HG03575 (cell line): ENCODE results near the gene ADIPOR2.

ENCODE experiments used
- ATAC-seq: cut with Tn5 transposase; IDR thresholded peaks from one replicate; pipeline ENCODE4 v1.9.1; 2021; ENCODE audit not compliant: unreplicated experiment, insufficient number of reproducible peaks, low FRiP score; ENCODE audit errors: extremely low read depth

The ADIPOR2 gene

DNA sequence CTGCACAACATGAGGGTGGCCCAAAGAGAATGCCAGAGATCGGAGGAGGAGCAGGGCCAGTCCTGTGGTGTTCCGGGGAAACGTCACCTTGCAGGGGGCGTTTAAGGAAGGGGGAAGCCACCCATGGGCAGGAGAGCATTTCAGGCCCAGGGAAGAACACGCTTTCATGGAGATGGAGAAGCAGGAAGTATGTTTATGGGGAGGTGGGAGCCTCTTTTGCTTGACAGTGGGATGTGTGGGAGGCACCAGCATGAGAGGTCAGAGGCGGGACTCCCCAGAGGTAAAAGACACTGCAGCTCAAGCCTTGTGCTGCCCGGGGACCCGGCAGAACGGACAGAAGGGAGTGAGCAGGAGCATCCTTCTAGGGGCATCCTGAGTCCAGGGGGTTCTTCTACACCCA is 128.2 kb downstream of the ADIPOR2 start:
- no peak for ATAC-seq

DNA sequence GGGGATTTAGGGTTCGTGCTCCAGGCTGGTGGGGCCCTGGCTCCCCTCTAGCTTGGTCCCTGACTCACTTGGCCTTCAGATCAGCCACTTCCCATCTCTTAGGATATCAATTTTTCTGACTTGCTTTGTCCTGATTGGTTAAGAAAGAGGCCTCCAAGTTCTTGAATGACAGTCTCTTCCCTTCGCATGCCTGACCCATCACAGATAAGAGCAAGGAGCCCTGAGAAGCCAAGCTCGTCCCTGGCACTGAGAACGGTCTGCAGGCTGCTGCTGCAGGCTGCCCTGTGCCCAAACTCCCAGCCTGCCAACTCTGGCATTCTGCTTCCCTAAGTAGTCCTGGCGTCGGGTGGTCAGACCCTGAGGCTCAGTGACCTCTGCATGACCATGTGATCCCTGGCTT is 128.7 kb downstream of the ADIPOR2 start:
- ATAC-seq, result no peak

DNA sequence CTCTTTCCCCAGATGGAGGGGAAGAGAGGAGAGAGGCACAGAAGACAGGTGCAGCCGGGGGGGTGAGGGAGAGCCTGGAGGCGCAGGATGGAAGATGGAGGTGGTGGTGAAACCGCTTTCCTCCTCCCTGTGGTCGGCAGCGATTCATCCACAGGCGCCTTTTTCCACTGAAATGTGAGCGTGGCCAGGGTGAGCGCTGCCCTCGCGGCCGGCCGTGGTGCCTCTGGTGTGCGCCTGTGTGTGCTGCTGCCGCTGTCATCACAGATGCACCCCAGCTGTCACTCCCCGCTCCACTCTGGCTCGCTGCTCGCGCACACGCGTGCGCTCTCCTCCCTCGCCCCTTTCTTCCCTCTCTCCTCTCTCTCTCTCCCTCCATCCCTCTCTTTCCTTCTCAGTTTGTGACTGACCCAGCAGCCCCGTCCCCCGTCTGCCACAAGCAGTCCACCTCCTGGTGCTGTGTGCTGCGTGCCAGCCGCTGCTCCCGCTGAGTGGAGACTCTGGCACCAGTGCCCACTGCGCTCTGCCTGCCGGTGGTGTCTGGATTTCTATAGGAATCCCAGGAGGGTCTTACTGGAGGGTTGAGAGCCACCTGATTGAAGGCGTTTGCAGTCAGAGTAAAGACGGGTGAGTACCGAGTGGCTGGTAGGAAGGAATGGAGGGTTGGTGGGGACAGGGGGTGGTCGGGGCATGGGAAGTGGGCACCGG is 129.5 kb downstream of the ADIPOR2 start, which contains the start of gene LRTM2:
LRTM2 (plus strand) TSS at position 375 of the 705 bp plus-strand sequence. CDS start 7,584 bp downstream, outside the sequence.
- no peak for ATAC-seq

DNA sequence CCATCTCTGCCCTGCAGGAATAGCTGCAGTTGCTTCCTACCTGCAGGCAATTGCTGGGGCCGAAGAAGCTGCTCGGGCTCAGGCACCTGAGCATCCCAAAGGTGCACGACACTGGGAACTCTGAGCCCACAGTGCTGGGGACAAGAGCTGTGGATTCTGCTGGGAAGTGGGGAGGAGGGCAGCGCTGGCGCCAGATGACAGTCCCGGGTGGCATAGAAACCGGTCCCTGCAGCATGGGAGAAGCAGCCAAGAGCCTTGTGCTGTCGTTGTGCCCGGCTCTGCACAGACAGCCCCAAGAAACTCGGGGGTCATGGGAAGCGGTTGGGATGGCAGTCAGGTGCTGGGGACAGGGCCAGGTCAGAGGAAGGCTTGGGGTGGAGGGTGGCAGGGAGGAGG is 130.0 kb downstream of the ADIPOR2 start:
- no peak for ATAC-seq

DNA sequence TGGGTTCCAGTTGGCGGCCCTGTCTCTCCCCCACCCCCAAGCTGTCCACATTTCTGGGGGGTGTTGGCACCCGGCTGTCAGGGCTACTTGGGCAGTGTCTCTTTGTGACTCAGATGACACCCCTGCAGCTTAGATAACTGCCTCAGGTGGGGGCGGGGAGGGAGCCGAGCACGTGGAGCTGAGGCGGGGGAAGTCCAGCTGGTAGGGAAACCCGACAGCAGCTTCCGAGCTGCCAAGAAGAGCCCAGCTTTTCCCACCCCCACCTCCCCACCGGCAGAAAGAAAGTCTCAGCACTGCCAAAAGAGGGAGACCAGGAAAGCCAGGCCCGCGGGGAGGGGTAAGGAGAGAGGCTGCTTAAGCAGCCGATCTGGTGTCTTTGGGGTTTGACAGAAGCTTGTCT is 130.9 kb downstream of the ADIPOR2 start:
- ATAC-seq, result no peak

DNA sequence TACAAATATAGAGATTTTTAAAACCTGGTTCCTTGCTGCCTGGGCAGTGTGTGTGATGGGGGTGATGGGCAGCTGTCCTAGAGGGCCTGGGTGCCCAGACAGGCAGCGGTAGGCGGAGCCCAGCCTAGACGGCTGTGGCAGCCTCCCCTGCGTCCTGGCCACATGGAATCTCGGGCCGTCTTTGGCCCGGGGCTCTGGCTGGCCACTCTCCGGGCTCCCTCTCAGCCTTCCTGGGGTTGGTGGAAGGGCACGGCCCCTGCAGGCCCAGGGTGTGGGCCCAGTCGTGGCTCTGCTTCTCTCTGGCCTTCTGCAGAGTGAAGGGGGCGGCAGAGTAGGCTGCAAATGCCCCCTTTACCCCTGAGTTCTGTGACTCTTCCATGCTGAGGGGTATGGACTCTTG is 131.8 kb downstream of the ADIPOR2 start:
- ATAC-seq, result no peak

DNA sequence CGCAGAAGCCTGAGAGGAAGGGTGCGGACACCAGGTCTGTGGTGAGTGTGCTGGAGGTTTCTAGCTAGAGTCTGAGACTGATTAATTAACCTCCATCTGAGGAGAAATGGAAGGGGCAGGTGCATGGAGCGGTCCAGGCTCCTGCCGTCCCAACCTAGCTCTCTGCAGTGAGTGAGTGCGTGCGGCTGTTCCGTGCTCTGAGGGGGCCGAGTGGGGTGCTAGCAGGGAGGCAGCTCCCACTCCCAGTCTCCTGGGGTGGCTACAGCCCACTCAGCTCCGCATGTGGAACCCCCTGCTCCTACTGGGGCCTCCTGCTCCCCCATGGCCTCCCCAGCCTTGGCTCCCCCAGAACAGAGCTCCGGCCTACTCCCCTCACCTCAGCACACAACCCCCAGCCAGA is 132.4 kb downstream of the ADIPOR2 start:
- ATAC-seq, result no peak

DNA sequence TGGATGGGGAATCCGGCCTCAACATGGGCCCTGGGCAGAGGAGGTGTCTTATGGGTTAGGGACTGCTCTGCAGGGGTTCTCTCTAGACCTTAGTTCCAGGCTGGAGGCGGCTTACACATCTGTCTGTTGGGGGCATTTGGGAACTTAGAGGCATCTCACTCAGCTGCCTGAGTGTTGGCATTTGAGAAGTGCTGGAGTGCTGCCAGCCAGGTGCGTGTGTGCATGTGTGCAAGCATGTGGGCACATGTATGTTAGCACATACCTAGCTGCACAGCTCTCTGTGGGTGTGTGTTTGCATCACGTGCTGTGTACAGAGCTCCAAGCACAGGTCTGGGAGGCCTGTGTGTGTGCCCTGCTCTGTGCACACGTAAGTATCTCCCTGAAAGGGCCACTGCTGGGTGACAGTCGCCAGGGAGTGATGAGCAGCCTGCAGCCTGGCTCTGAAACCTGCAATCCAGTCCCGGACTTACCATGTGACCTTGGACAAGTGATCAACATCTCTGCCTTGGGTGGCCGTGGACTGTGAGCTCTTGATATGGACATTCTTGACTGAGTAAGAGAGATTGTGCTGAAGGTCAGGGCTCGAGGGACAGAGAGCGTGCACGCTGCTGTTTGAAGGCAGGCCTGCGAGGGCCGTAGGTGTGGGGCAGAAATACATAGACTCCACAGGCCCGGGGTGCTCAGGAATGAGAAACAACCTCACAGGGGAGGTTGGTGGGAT is 134.7 kb downstream of the ADIPOR2 start:
- ATAC-seq, result no peak

DNA sequence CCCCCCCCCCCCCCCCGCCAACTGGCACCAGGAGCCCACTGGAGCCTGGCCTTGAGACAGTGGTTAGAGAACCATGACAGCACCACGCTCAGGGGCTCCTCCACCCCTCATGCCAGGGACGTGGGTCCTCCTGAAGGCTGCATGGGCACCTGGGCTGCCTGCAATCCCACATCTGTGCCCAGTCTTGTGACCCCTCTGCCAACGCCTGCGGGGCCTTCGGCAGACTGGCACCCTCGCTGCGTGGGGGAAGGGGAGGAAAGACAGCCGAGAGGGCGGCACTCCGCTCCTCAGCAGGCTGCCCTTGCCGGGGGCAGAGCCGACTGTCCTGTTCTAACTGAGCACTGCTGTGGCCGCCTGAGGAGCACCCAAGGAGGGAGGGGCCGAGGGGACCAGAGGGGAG is 135.5 kb downstream of the ADIPOR2 start:
- ATAC-seq, result no peak

DNA sequence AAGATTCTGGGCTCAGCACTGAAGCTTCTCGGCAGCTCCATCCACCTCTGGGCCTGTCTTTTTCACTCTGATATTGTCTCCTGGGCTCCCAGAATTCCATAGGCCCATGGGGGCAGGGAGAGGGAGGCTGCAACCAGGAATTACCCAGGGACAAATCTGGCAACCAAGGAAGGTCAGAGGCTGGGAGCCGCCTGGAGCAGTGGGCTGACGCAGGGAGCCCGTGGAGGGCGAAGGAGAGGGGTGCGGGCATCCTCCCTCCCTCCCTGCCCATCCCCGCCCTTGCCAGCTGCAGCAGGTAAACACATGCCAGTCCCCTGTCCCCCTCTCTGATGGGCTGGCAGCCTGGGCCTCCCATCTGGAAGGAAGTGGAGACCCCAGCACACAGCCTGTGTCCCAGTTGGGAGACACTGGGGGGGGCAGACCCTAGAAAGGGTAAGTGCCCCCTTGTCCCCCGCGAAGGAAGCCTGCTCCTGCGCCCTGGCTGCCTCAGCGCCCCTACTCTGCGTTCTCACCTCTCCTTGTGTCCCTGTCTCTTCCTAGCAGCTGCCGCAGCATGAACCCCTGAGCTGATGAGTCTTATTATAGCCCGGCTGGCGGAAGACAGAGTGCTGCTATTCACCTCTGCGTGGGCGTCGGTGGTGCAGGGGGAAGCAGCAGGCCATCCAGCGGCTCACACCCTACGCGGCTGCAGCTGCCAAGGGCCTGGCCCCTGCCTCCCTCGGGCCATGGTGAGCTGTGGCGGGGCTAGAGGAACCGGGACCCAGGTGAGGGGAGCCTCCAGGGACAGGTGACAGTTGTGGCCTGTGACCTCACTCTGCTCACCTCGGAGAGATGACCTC is 136.2 kb downstream of the ADIPOR2 start:
- ATAC-seq, result no peak

DNA sequence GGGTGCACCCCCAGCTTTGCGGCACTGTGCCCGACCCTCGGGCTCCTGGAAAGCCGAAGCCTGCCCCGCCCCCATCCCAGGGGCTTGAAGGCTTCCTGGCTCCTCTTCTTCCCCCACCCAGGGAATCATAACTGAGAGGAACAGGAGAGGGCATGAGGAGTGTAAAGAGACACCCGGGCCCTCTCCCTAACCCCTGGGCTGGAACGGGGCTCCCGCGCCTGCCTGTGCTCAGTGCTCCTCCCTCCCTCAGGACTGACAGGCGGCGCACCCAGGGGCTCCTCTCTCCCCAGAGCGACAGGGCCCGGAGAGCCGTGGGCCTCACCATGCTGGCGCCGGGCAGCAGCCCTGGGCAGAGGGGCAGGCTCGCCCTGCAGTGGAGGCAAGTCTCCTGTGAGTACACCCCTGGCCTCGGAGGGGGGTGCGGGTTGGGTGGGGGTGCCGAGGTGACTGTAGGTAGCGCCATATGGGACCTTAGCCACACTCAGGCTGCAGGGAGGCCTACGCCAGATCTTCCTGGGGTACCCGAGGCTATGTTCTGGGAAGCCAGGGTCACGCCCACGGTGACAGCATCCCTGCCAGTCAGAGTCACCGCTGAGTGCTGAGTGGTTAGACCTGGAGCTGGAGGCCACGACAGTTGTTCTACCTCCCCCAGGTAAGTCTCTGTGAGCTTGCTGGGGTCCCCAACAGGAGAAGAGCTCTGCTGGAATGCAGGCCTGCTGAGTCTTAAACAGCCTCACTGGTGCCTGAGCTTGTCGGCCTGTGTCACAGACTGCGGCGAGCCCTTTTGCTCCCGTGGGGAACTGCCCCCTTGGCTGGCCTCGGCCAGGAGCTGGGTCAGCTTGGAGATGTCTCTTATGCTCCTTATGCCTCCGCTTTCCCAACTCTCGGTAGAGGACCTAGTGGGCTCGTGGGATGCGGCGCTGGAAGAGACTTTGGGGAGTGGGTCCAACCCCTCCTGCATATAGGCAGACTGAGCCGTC is 137.2 kb downstream of the ADIPOR2 start:
- ATAC-seq, result no peak

DNA sequence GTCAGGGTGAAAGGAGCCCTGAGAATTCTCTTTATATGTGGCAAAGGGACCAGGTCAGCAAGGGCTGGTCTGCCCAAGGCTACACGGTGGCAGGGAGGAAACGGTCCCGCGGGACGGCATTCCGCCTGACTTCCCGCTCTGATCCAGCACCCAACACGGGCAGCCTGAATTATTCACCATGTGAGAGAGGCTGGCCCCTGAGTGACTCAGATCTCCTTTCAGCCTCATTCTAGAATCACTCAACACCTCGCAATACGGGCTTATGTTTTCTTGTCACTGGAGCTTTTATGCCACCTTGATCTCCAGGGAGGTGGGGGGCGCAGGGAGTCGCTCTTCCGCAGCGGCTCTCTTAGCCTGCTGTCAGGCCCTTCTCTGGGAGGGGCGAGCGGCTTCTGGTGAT is 138.0 kb downstream of the ADIPOR2 start:
- ATAC-seq, result no peak

DNA sequence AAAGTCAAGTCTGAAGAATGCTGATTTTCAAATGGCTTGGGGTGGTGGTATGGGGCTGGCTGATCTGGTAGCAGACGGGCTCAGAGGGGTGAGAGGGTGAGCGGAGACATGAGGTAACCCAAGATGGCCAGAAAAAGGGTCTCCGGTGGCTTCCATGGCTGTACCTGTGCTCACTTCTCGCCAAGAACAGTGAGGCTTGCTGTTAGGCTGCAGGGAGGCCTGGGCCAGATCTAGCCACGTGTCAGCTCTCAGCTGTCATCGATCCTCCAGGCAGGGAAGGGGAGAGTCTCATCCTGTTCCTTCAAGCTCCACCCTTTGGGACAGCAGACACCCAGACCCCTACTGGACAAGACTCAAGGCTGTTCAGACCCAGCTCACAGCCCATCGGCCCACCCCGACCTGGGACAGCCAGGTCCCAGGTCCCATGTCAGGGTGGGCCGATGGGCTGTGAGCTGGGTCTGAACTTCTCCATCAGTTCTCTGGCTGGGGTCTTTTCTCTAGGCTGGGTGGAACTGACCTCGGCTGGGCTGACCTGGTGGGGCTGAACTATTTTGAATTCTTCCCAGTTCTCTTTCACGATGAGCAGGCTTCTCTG is 138.5 kb downstream of the ADIPOR2 start:
- ATAC-seq, result no peak

DNA sequence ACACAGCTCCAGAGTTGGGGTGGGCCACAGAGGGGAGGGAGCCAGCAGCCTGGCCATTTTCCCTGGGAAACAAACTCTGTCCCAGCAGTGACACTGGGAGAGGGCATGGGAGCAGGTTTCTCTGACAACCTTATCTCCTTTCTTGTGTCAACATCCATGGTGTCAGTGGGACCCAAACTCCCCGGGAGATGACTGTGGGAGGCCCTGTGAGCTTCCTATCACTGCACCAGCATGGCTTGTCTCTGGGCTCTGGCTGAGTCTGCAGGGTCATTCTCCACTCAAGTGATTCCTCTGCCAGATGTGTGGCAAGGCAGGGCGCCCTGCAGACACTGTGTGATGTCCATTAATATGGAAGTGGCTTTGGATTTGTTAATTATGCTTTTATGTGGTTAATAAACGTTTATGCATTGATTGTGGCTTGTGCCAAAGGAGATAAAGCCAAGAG is 139.6 kb downstream of the ADIPOR2 start:
- no peak for ATAC-seq

DNA sequence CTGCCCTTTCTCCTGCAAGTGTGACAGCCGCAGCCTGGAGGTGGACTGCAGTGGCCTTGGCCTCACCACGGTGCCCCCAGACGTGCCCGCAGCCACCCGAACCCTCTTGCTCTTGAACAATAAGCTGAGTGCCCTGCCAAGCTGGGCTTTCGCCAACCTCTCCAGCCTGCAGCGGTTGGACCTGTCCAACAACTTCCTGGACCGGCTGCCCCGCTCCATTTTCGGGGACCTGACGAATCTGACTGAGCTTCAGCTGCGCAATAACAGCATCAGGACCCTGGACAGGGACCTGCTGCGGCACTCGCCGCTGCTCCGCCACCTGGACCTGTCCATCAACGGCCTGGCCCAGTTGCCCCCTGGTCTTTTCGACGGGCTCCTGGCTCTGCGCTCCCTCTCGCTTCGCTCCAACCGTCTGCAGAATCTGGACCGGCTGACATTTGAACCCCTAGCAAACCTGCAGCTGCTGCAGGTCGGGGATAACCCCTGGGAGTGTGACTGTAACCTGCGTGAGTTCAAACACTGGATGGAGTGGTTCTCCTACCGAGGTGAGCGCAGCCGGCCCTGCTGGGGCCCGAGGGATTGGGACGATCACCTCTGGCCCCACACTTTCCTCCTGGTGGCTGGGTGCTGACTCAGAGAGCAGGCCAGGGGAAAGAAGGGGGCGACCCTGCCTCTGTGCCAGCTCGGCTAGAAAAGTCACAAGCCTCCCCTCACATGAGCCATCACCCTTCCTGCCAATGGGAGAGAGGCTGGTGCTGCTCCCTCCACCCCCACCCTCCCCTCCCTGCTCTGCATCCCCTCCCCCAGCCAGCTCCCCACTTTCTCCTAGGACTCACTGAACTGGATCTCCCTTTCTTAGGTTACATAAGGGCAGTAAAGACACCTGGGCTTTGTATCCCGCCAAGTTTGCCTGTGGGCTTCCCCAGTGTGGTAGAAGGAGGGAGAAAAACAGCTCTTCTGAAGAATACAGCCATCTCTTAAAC is 140.4 kb downstream of the ADIPOR2 start:
- ATAC-seq, result no peak

DNA sequence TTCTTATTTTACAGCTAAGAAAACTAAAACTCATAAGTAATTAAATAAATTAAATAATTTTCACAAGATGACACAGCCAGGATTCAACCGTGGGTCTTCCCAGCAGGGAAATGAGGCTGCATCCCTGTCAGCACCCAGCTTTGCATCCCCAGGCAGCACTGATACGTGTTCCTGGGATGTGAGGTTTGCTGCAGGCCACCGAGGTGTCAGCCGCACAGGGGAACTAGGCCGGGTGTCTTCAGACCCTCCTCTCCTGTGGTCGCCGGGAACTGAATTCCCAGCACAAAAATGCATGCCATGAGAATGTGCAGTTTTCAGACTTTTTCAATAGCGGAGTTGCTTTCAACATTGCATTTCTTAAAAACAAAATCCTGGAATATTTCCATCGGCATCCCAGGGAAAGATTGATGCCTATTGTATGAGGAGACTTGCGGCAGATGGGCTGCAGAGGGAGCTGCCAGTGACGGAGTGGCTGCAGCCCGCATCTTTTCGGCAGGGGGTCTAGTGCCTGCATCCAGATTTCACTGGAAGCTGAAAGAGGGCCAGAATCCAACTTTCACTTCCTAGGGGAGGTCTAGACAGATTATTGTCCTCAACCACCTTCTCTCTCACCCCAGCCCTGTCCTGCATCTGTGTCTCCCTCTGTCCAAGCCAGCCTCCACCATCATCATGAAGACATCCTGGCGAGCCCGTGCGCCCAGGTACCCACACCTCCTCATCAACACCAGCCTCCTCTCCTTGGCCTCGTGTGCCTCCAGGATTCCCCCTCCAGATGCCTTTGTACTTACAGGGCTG is 142.1 kb downstream of the ADIPOR2 start:
- ATAC-seq, result no peak
